Gastroesophageal sphincter (tissue), 3 donors: Measurements from ENCODE around the gene C9orf50.

Experiments used
- CTCF ChIP-seq, 4 experiments: fragments of 200-600 bp in 2 of 4; fragments of 450-650 bp in 2 of 4; sonication (generic) in 1 of 4; IDR thresholded peaks; one replicate each; pipeline ENCODE4 v1.5.1; 2017 to 2019; ENCODE audit warnings: antibody characterized with exemption in 4 of 4, mild to moderate bottlenecking in 2 of 4, moderate library complexity in 2 of 4
- POLR2AphosphoS5 ChIP-seq: sonication (generic); formaldehyde crosslinking; IDR thresholded peaks from one replicate; pipeline ENCODE4 v1.6.1; 2017; ENCODE audit warnings: antibody characterized with exemption

GRCh38 chr9:129648092-129648763 lies 27.3 kb upstream of the C9orf50 start:
- no peak for TF ChIP-seq POLR2AphosphoS5
- no peak for TF ChIP-seq CTCF (IDR thresholded peaks at IDR 0.05)
